ENCODE results near the gene RPN2. TPM values are rescaled to one million over a fixed set of nuclear protein-coding genes. Genes with fewer than 3 reads are reported as not detected.

RPN2 gene
- total and polyA plus RNA-seq, 10 of the 15 experiments (the other 5 are each of a cell fraction or from before 2014, with no cell fraction given), result 148 to 365 (median 228) TPM

- in situ Hi-C loops (cut with MboI), result no loop called here
- CTCF ChIA-PET, result interaction anchor here (1.0 kb wide), 1 partner anchor 15 kb away, joined by 3 read pairs; no protein-coding TSS in a partner anchor
- 18% methylated on average over 7 of the region's 7 CpGs for WGBS (ENCODE audit: insufficient coverage, insufficient replicate concordance, low lambda C conversion rate, missing lambda C conversion rate)
These were observed 75.2 kb downstream of the RPN2 start for GRCh38 chr20:37254114-37254878.

More at GRCh38 chr20:37254114-37254878, 75.2 kb downstream of the RPN2 start:
- ATAC-seq (0 out of 3 replicates have a peak, but pooled peaks have one; percentile 21), DNase-seq (ENCODE audit: low read depth, low spot score) (no peak), FAIRE-seq (no peak)
- H3K4me1 ChIP-seq (ENCODE audit: control insufficient read depth, insufficient read depth, low read length), result no peaks in the 10 kb centered on the region
- no peak for TF ChIP-seq SREBF2 (IDR thresholded peaks at IDR 0.05; ENCODE audit: low read length)
- no peak for TF ChIP-seq DPF2 (IDR thresholded peaks at IDR 0.05)
- TF ChIP-seq RUNX3 (IDR thresholded peaks at IDR 0.05; ENCODE audit: low read length), result no peak
- TF ChIP-seq RFX5 (IDR thresholded peaks at IDR 0.05; ENCODE audit: low read depth, low read length), result no peak
- no peak for TF ChIP-seq NKRF (conservative IDR thresholded peaks at IDR 0.05)
- TF ChIP-seq FOXM1 (IDR thresholded peaks at IDR 0.05; ENCODE audit: low read depth, low read length), result no peak
- no peak for TF ChIP-seq ZNF207 (IDR thresholded peaks at IDR 0.05; ENCODE audit: borderline replicate concordance)
- TF ChIP-seq SRF (IDR thresholded peaks at IDR 0.05; ENCODE audit: low read depth in 2 of 2, low read length in 2 of 2), result no peak
- TF ChIP-seq ZNF24 (IDR thresholded peaks at IDR 0.05), result no peak
- TF ChIP-seq BRCA1 (IDR thresholded peaks at IDR 0.05; ENCODE audit: low read depth, low read length), result no peak
- no peak for TF ChIP-seq MTA2 (IDR thresholded peaks at IDR 0.05; ENCODE audit: low read depth)
- no peak for TF ChIP-seq NR2F1 (conservative IDR thresholded peaks at IDR 0.05)
- no peak for TF ChIP-seq HDGF (IDR thresholded peaks at IDR 0.05)
- no peak for TF ChIP-seq CBFB (IDR thresholded peaks at IDR 0.05; ENCODE audit: low read depth)
- no peak overlapping the region for H3K4me3 ChIP-seq
- no peak overlapping the region for H3K27ac ChIP-seq (ENCODE audit: control insufficient read depth, insufficient read depth)
- H3K27me3 ChIP-seq (replicated peaks in 1 of 2; ENCODE audit: control insufficient read depth in 2 of 2, insufficient read depth in 2 of 2, low read length in 1 of 2), result no peaks in the 10 kb centered on the region
- ChIA-PET SMC1A (ENCODE audit: uncharacterized antibody, unreplicated experiment) (no interaction called here), POLR2A (no interaction called here), RAD21 (ENCODE audit: unreplicated experiment) (no interaction called here)
- no peak overlapping the region for H2AFZ ChIP-seq (ENCODE audit: control insufficient read depth, low read depth, low read length)
- H3K9me3 ChIP-seq (replicated peaks; ENCODE audit: control insufficient read depth, insufficient read depth, low read length), result no peaks in the 10 kb centered on the region
- no peaks in the 10 kb centered on the region for H3K79me2 ChIP-seq (ENCODE audit: control insufficient read depth, insufficient read depth, low read length)
- no peak overlapping the region for H3K9ac ChIP-seq (ENCODE audit: control insufficient read depth, insufficient read depth, low read length)
- no peaks in the 10 kb centered on the region for H4K20me1 ChIP-seq (ENCODE audit: control insufficient read depth, insufficient read depth)
- H3K36me3 ChIP-seq (ENCODE audit: control insufficient read depth in 2 of 2, insufficient read depth in 2 of 2, low read length in 1 of 2), result no peaks in the 10 kb centered on the region
- no peak overlapping the region for H3K4me2 ChIP-seq (ENCODE audit: control insufficient read depth, insufficient read depth)
- no TSS peak for BruUV-seq (replicated peaks)
- intact Hi-C loops (cut with micrococcal nuclease; ENCODE audit: unreplicated experiment), result no loop called here
